ENCODE data around the gene LRRK1. TPM values are rescaled to one million over a fixed set of nuclear protein-coding genes. Genes with fewer than 3 reads are reported as not detected.

The LRRK1 gene
- polyA plus RNA-seq, 2 of the 4 experiments (the other 2 are of a cell fraction), result 12.2 to 17.7 TPM

DNA sequence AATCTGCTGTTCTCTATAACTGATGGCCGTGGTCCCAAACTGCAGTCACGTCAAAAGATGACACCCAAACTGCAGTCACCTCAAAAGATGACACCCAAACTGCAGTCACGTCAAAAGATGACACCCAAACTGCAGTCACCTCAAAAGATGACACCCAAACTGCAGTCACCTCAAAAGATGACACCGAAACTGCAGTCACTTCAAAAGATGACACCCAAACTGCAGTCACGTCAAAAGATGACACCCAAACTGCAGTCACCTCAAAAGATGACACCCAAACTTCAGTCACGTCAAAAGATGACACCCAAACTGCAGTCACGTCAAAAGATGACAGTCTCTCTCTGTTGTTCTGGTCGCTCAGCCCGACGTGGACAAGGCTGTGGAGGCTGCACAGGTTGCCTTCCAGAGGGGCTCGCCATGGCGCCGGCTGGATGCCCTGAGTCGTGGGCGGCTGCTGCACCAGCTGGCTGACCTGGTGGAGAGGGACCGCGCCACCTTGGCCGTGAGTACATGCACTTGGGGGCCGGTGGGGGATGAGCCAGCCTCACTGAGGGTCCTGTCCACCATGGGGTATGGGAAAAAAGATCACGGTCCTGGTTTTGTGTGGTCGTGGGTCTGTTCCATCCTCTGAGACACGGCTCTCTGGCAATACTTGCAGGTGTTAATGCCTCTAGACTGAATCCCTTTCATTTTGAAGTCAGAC, 31.8 kb upstream of the LRRK1 start:
- H3K4me2 ChIP-seq, result no peak overlapping the region
- DNase-seq (ENCODE audit: low read depth in 1 of 2, low spot score in 1 of 2), result no peak
- ATAC-seq, result no peak
- no peak for FAIRE-seq
- no peak overlapping the region for H3K27ac ChIP-seq
- no peaks in the 10 kb centered on the region for H3K4me1 ChIP-seq
- no peak overlapping the region for H3K4me3 ChIP-seq
- WGBS (ENCODE audit: missing lambda C conversion rate), result 88% methylated on average over 22 of the region's 22 CpGs
- ChIA-PET CTCF (interaction anchor here (1.4 to 2.1 kb wide), 3 partner anchors 9 to 121 kb away, joined by 3 to 5 read pairs (median 5); no protein-coding TSS in a partner anchor), POLR2A (interaction anchor here (1.2 kb wide), 1 partner anchor 8 kb away, joined by 3 read pairs; the partner anchor contains the start of gene ALDH1A3)
- H3K9me3 ChIP-seq, result no peaks in the 10 kb centered on the region
- no peak for TF ChIP-seq EP300 (IDR thresholded peaks at IDR 0.05)

DNA sequence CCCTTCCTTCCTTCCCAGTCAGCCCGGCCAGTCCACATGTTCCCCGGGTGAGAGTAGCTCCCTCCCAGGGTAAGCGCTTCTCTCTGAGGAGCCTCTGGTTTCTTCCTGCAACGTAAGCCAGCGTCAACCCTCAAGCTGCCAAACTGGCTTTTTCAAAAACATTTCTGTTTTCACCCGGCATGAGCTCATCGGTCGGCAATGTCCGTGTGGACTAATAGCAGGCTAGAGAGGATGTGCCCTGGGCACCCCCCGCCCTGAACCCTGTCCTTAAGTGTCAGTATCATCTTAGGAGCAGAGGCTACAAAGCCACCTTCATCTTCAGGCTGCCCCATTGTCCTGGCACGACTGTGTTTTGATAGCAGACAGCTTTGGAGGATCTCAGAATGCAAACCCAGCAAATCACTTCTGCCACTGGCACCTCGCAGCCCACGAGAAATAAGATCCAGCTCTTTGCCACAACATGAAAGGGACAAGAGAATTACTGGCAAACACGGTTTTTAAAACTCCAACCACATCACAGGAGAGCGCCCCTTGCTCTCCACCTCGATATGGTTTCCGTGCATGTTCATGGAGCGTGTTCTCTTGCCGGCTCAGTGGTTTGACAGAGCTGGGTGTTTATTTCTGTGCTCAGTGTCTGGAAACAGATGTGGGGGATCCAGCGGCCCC, 29.6 kb upstream of the LRRK1 start:
- TF ChIP-seq, protein P1, sequence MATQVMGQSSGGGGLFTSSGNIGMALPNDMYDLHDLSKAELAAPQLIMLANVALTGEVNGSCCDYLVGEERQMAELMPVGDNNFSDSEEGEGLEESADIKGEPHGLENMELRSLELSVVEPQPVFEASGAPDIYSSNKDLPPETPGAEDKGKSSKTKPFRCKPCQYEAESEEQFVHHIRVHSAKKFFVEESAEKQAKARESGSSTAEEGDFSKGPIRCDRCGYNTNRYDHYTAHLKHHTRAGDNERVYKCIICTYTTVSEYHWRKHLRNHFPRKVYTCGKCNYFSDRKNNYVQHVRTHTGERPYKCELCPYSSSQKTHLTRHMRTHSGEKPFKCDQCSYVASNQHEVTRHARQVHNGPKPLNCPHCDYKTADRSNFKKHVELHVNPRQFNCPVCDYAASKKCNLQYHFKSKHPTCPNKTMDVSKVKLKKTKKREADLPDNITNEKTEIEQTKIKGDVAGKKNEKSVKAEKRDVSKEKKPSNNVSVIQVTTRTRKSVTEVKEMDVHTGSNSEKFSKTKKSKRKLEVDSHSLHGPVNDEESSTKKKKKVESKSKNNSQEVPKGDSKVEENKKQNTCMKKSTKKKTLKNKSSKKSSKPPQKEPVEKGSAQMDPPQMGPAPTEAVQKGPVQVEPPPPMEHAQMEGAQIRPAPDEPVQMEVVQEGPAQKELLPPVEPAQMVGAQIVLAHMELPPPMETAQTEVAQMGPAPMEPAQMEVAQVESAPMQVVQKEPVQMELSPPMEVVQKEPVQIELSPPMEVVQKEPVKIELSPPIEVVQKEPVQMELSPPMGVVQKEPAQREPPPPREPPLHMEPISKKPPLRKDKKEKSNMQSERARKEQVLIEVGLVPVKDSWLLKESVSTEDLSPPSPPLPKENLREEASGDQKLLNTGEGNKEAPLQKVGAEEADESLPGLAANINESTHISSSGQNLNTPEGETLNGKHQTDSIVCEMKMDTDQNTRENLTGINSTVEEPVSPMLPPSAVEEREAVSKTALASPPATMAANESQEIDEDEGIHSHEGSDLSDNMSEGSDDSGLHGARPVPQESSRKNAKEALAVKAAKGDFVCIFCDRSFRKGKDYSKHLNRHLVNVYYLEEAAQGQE (IDR thresholded peaks at IDR 0.05), result no peak
- TF ChIP-seq RCOR1 (IDR thresholded peaks at IDR 0.05; ENCODE audit: low read depth, low read length) (no peak), FOSB (CRISPR knock-in tag; IDR thresholded peaks at IDR 0.05) (no peak), CBX8 (IDR thresholded peaks at IDR 0.05) (no peak), PHF8 (IDR thresholded peaks at IDR 0.05; ENCODE audit: borderline replicate concordance, low read depth) (no peak), TFCP2L1 (CRISPR knock-in tag; IDR thresholded peaks at IDR 0.05) (no peak), RNF2 (IDR thresholded peaks at IDR 0.05; ENCODE audit: borderline replicate concordance, low read depth) (no peak), ZSCAN20 (CRISPR knock-in tag; IDR thresholded peaks at IDR 0.05) (no peak), HEYL (CRISPR knock-in tag; IDR thresholded peaks at IDR 0.05) (no peak), CBX2 (IDR thresholded peaks at IDR 0.05; ENCODE audit: borderline replicate concordance, low read depth) (no peak), ZC3H11A (IDR thresholded peaks at IDR 0.05) (no peak), BHLHE40 (IDR thresholded peaks at IDR 0.05; ENCODE audit: low read depth, low read length) (no peak), KDM5A (IDR thresholded peaks at IDR 0.05) (no peak), RAD21 (conservative IDR thresholded peaks at IDR 0.05 in 1 of 2, IDR thresholded peaks at IDR 0.05 in 1 of 2) (no peak), CHD2 (IDR thresholded peaks at IDR 0.05; ENCODE audit: low read length, partially characterized antibody) (no peak), ZFP36 (IDR thresholded peaks at IDR 0.05; ENCODE audit: borderline replicate concordance, partially characterized antibody) (no peak), MAZ (IDR thresholded peaks at IDR 0.05; ENCODE audit: borderline replicate concordance, low read depth, low read length) (no peak)
- TF ChIP-seq, protein P2, sequence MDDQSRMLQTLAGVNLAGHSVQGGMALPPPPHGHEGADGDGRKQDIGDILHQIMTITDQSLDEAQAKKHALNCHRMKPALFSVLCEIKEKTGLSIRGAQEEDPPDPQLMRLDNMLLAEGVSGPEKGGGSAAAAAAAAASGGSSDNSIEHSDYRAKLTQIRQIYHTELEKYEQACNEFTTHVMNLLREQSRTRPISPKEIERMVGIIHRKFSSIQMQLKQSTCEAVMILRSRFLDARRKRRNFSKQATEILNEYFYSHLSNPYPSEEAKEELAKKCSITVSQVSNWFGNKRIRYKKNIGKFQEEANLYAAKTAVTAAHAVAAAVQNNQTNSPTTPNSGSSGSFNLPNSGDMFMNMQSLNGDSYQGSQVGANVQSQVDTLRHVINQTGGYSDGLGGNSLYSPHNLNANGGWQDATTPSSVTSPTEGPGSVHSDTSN (IDR thresholded peaks at IDR 0.05), result no peak
- TF ChIP-seq, protein P3, sequence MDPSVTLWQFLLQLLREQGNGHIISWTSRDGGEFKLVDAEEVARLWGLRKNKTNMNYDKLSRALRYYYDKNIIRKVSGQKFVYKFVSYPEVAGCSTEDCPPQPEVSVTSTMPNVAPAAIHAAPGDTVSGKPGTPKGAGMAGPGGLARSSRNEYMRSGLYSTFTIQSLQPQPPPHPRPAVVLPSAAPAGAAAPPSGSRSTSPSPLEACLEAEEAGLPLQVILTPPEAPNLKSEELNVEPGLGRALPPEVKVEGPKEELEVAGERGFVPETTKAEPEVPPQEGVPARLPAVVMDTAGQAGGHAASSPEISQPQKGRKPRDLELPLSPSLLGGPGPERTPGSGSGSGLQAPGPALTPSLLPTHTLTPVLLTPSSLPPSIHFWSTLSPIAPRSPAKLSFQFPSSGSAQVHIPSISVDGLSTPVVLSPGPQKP (IDR thresholded peaks at IDR 0.05; ENCODE audit: low read depth, low read length), result no peak
- TF ChIP-seq, protein P4, sequence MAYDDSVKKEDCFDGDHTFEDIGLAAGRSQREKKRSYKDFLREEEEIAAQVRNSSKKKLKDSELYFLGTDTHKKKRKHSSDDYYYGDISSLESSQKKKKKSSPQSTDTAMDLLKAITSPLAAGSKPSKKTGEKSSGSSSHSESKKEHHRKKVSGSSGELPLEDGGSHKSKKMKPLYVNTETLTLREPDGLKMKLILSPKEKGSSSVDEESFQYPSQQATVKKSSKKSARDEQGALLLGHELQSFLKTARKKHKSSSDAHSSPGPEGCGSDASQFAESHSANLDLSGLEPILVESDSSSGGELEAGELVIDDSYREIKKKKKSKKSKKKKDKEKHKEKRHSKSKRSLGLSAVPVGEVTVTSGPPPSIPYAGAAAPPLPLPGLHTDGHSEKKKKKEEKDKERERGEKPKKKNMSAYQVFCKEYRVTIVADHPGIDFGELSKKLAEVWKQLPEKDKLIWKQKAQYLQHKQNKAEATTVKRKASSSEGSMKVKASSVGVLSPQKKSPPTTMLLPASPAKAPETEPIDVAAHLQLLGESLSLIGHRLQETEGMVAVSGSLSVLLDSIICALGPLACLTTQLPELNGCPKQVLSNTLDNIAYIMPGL (CRISPR knock-in tag; IDR thresholded peaks at IDR 0.05; ENCODE audit: borderline replicate concordance), result no peak
- FAIRE-seq (no peak), DNase-seq (ENCODE audit: low read depth in 1 of 2, low spot score in 1 of 2) (no peak), ATAC-seq (no peak; a peak in 1 of 6 replicates)
- Histone ChIP-seq H3K4me2 (no peak overlapping the region), H3K4me1 (no peaks in the 10 kb centered on the region), H3K27ac (no peak overlapping the region), H3K9me3 (no peaks in the 10 kb centered on the region), H3K4me3 (no peak overlapping the region)
- ChIA-PET CTCF (interaction anchor here (0.7 to 2.9 kb wide), 8 partner anchors 9 to 218 kb away, joined by 3 to 11 read pairs (median 4); no protein-coding TSS in a partner anchor), POLR2A (interaction anchor here (0.7 kb wide), 1 partner anchor 10 kb away, joined by 3 read pairs; no protein-coding TSS in a partner anchor)
- 91% methylated on average over 20 of the region's 20 CpGs for WGBS (ENCODE audit: missing lambda C conversion rate)

Measured in A549 (cell line).